PC-9 (cell line): ENCODE data around the gene HTRA3.

Experiments used
- CTCF ChIP-seq: fragments of 200-600 bp; sonication (generic); conservative IDR thresholded peaks from 2 replicates; pipeline ENCODE4 v1.6.1; 2017; ENCODE audit warnings: mixed run types, antibody characterized with exemption, mild to moderate bottlenecking, moderate library complexity
- EZH2 ChIP-seq: fragments of 200-600 bp; sonication (generic); IDR thresholded peaks from 2 replicates; pipeline ENCODE4 v1.8.0; 2017; ENCODE audit warnings: antibody characterized with exemption, low read depth

GRCh38 chr4:8250227-8250626 lies 19.3 kb upstream of the HTRA3 start:
- TF ChIP-seq CTCF (no peak), EZH2 (no peak)
